HepG2 (cell line): ENCODE results near the gene USF1. TPM values are rescaled to one million over a fixed set of nuclear protein-coding genes. Genes with fewer than 3 reads are reported as not detected.

Source experiments
- ATAC-seq: fragments of 200-7000 bp; cut with Tn5 transposase; 3 replicates; pipeline ENCODE4 v1.9.1; 2020; ENCODE audit warnings: mild to moderate bottlenecking, moderate library complexity
- BruUV-seq: library from RNA; stranded (reverse); fragments of 400-500 nt; replicated peaks from 2 replicates; lab custom pipeline; 2021; lab: Mats Ljungman, UMichigan
- CTCF ChIA-PET: fragments of 300-600 bp; formaldehyde crosslinking; extraction: SDS; loops from one replicate; lab custom pipeline; 2021; ENCODE audit warnings: low total read pairs, inconsistent platforms, low intra/inter-chr PET ratio; lab: Yijun Ruan, JAX
- POLR2A ChIA-PET: fragments of 350-600 bp; sonication (Branson Sonifier 250); formaldehyde crosslinking; loops from one replicate; lab custom pipeline; 2020; ENCODE audit warnings: antibody characterized with exemption, inconsistent platforms; lab: Yijun Ruan, JAX
- DNase-seq: peaks from one replicate; pipeline ENCODE4 v3.0.0-alpha.2; 2015; ENCODE audit warnings: low spot score
- FAIRE-seq: peaks from 3 replicates; lab custom pipeline; 2011; peaks lifted over from hg19 to GRCh38; lab: Jason Lieb, UNC
- H2AFZ ChIP-seq: one replicate; pipeline ENCODE4 v1.6.1; 2011; ENCODE audit warnings: low read length, inconsistent platforms
- H3K27ac ChIP-seq: fragments of 300-600 bp; 3 replicates; pipeline ENCODE4 v1.8.0; 2011; ENCODE audit warnings: mixed run types, mild to moderate bottlenecking, mixed read lengths, low read length, inconsistent platforms; ENCODE audit not compliant: insufficient read depth; ENCODE audit errors: extremely low read length
- H3K27me3 ChIP-seq, 2 experiments: fragments of 200-600 bp in 1 of 2; 2 replicates in 1 of 2; 3 replicates in 1 of 2; pipeline versions ENCODE4 v1.6.0 to v1.8.0; 2011; ENCODE audit warnings: low read length in 2 of 2, mild to moderate bottlenecking in 2 of 2, moderate library complexity in 2 of 2, inconsistent platforms in 1 of 2; ENCODE audit not compliant: insufficient read depth in 2 of 2, control insufficient read depth in 1 of 2
- H3K36me3 ChIP-seq, 2 experiments: fragments of 200-600 bp in 1 of 2; replicated peaks in 1 of 2; 2 replicates in 1 of 2; 3 replicates in 1 of 2; pipeline versions ENCODE4 v1.5.1 to v1.8.0; 2011; ENCODE audit warnings: low read length in 2 of 2, inconsistent platforms in 1 of 2; ENCODE audit not compliant: insufficient read depth in 2 of 2, control insufficient read depth in 1 of 2
- H3K4me1 ChIP-seq: 2 replicates; pipeline ENCODE4 v1.5.1; 2012; ENCODE audit warnings: low read length, inconsistent platforms; ENCODE audit not compliant: insufficient read depth
- H3K4me2 ChIP-seq: 2 replicates; pipeline ENCODE4 v1.6.0; 2011; ENCODE audit warnings: low read depth, low read length, inconsistent platforms
- H3K4me3 ChIP-seq, 3 experiments: fragments of 200-600 bp in 1 of 3; sonication (generic), shearing (Covaris generic) in 1 of 3; replicated peaks in 1 of 3; 2 replicates each; pipeline ENCODE4 v1.5.1; 2011 to 2016; ENCODE audit warnings: low read length in 3 of 3, inconsistent platforms in 2 of 3, low read depth in 2 of 3, mild to moderate bottlenecking in 2 of 3, control low read depth in 1 of 3, mixed read lengths in 1 of 3; ENCODE audit not compliant: insufficient read depth in 1 of 3
- H3K79me2 ChIP-seq: one replicate; pipeline ENCODE4 v1.6.1; 2011; ENCODE audit warnings: low read length, inconsistent platforms; ENCODE audit not compliant: insufficient read depth
- H3K9ac ChIP-seq: 2 replicates; pipeline ENCODE4 v1.6.0; 2011; ENCODE audit warnings: mild to moderate bottlenecking, low read depth, low read length, inconsistent platforms; ENCODE audit not compliant: insufficient read depth
- H3K9me3 ChIP-seq: 2 replicates; pipeline ENCODE4 v1.5.1; 2012; ENCODE audit warnings: mild to moderate bottlenecking, low read length
- H4K20me1 ChIP-seq: 2 replicates; pipeline ENCODE4 v1.6.0; 2011; ENCODE audit warnings: inconsistent platforms, mild to moderate bottlenecking, low read length, moderate library complexity; ENCODE audit not compliant: insufficient read depth
- ELF1 ChIP-seq: sonication (generic); formaldehyde crosslinking; IDR thresholded peaks from 2 replicates; pipeline ENCODE4 v1.4.0; 2020; ENCODE audit warnings: missing genetic modification reagents
- FOXK1 ChIP-seq: sonication (generic); formaldehyde crosslinking; IDR thresholded peaks from 2 replicates; pipeline ENCODE4 v1.4.0; 2020; ENCODE audit warnings: low read depth, missing genetic modification reagents, borderline replicate concordance
- FOXP1 ChIP-seq, 2 experiments: fragments of 450-650 bp in 1 of 2; IDR thresholded peaks; 2 replicates each; pipeline ENCODE4 v1.6.1; 2017 to 2018; ENCODE audit warnings: antibody characterized with exemption in 1 of 2
- IRX3 ChIP-seq: sonication (generic); formaldehyde crosslinking; IDR thresholded peaks from 2 replicates; pipeline ENCODE4 v1.8.1; 2023; ENCODE audit warnings: mild to moderate bottlenecking, low read depth, missing genetic modification reagents, borderline replicate concordance
- KDM1A ChIP-seq: IDR thresholded peaks from 2 replicates; pipeline ENCODE4 v1.6.1; 2016; ENCODE audit warnings: missing compliant biosample characterization
- MAFK ChIP-seq, 2 experiments: IDR thresholded peaks in 1 of 2; conservative IDR thresholded peaks in 1 of 2; 2 replicates each; pipeline ENCODE4 v1.6.1; 2011; ENCODE audit warnings: improper control_type of control experiment in 2 of 2, low read length in 2 of 2
- MYNN ChIP-seq: sonication (generic); formaldehyde crosslinking; IDR thresholded peaks from 2 replicates; pipeline ENCODE4 v1.4.0; 2020; ENCODE audit warnings: mild to moderate bottlenecking, low read depth, missing genetic modification reagents
- REL ChIP-seq: sonication (generic); formaldehyde crosslinking; conservative IDR thresholded peaks from 2 replicates; pipeline ENCODE4 v1.8.0; 2022; ENCODE audit warnings: mild to moderate bottlenecking, missing genetic modification reagents, moderate library complexity
- SNAI1 ChIP-seq: sonication (generic); formaldehyde crosslinking; IDR thresholded peaks from 2 replicates; pipeline ENCODE4 v1.5.0; 2020; ENCODE audit warnings: mild to moderate bottlenecking, missing genetic modification reagents, borderline replicate concordance
- SNRNP70 ChIP-seq: fragments of 200-400 bp; formaldehyde crosslinking; IDR thresholded peaks from 2 replicates; pipeline ENCODE4 v1.6.1; 2017; ENCODE audit warnings: mild to moderate bottlenecking, low read depth, low read length, moderate library complexity
- ZNF263 ChIP-seq: sonication (generic); formaldehyde crosslinking; IDR thresholded peaks from 2 replicates; pipeline ENCODE4 v1.4.0; 2020; ENCODE audit warnings: missing genetic modification reagents
- WGBS: methylation state at CpG from one replicate; pipeline ENCODE4 v1.1.6; 2017; ENCODE audit warnings: low lambda C conversion rate; 5-methylcytosine and 5-hydroxymethylcytosine counted together
- in situ Hi-C: cut with HindIII; loops from 2 replicates; pipeline ENCODE4 v1.10.0; 2017; ENCODE audit warnings: low pct_unique_long_range_greater_than_20kb; ENCODE audit not compliant: extremely low pct_ligation_motif_present
- intact Hi-C: fragments of 100-400 bp; cut with micrococcal nuclease; formaldehyde crosslinking; loops from one replicate; pipeline ENCODE4 v1.10.0; 2022; ENCODE audit not compliant: unreplicated experiment
- polyA plus RNA-seq, 8 experiments: library from polyadenylated mRNA; depleted of rRNA in 3 of 8; stranded (reverse) in 7 of 8; unstranded in 1 of 8; fragments of >200 nt; fragmentation: Illumina TruSeq in 4 of 8; extraction: Trizol in 4 of 8; gene quantifications; 2 replicates each; pipeline versions ENCODE4 v1.2.1 to v1.2.3, GENCODE V29; 2011 to 2016; ENCODE audit warnings: low read depth in 4 of 8, missing spikeins in 1 of 8, mixed read lengths in 1 of 8; ENCODE audit not compliant: insufficient read depth in 1 of 8
- total RNA-seq, 5 experiments: library from RNA; depleted of rRNA; stranded (reverse); fragments of >200 nt; fragmentation: Illumina TruSeq; extraction: Trizol; gene quantifications; 2 replicates each; pipeline ENCODE4 v1.2.3, GENCODE V29; 2016; ENCODE audit warnings: low read depth in 1 of 5
- TF ChIP-seq, protein P1 (sequence below): sonication (generic); formaldehyde crosslinking; IDR thresholded peaks from 2 replicates; pipeline ENCODE4 v1.5.1; 2020; ENCODE audit warnings: mild to moderate bottlenecking, missing genetic modification reagents, moderate library complexity
- TF ChIP-seq, protein P2 (sequence below): sonication (generic); formaldehyde crosslinking; IDR thresholded peaks from 2 replicates; pipeline ENCODE4 v1.4.0; 2020; ENCODE audit warnings: missing genetic modification reagents
- TF ChIP-seq, protein P3 (sequence below): sonication (generic); formaldehyde crosslinking; conservative IDR thresholded peaks from 2 replicates; pipeline ENCODE4 v1.4.0; 2020; ENCODE audit warnings: missing genetic modification reagents

Gene USF1
- total and polyA plus RNA-seq, 2 of the 13 experiments (the other 11 are each of a cell fraction or from before 2014, with no cell fraction given): 26.9 to 39.4 TPM

DNA sequence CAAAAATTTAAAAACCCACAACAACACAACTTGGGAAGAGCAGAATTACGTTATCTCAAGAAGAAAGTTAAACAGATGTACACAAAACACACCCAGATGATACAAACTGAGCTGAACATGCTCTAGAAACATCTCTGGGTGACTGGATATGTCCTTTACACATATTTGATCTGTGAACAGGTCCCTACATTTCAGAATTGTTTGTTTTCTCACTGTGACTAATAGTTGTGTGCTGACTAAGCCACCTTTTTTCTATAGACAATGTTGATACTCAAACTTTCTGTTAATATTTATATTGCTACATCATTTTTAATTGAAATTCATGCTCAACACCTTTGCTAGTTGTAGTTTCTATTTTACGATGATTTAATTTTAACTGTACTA is 23.8 kb downstream of the USF1 start (continued):
- TF ChIP-seq REL (no peak), MAFK (conservative IDR thresholded peaks at IDR 0.05 in 1 of 2, IDR thresholded peaks at IDR 0.05 in 1 of 2; ENCODE audit: low read length in 2 of 2) (0 out of 4 replicates have a peak, but pooled peaks of 1 of the 2 experiments have one; percentile 5)

DNA sequence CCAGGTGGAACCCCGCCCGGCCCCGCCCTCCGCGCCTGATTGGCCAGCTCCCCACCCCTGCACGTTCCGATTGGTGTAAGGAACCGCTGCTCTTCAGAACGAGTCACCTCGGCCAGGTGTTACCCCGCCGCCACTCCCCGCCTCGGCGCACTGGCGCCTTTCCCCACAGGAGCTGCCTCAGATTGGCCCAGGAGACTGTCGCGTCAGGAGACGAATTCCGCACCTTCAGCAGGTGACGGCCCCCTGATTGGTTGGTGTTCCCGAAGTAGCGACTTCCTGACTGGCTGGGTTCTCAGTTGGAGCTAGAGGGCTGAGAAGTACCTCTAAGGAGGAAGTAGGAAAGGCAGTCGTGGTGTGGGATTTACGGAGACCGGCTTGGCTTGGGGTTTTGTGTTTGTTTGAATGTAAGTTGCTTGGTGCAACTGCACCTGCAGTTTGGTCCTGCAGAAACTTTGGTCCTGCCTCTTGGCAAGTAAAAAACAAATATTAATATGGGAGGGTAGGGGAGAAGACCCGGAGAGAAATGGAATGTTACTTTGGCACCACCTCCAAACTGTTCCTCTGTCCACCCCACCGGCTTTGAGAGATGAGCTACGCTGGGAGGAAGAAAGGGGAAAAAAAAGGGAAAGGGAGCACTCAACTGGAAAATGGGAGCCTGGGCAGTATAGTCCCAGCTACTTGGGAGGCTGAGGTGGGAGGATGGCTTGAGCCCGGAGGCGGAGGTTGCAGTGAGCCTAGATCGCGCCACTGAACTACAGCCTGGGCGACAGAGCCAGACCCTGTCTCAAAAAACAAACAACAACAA is 24.4 kb downstream of the USF1 start:
- in situ Hi-C loops (no loop called here), intact Hi-C loops (loop anchor here (1.0 kb wide), 1 partner anchor 8 kb away; no protein-coding TSS in a partner anchor)
- Histone ChIP-seq H3K4me1 (peaks cover 51% of the 10 kb centered on the region), H3K27ac (peak overlapping the region; percentile 75), H3K79me2 (peaks cover 32% of the 10 kb centered on the region), H3K27me3 (no peaks in the 10 kb centered on the region; a peak in 1 of 5 replicates), H4K20me1 (0 out of 2 replicates have a peak, but pooled peaks cover 3% of the 10 kb centered on the region), H2AFZ (peak overlapping the region; percentile 66), H3K9me3 (no peaks in the 10 kb centered on the region), H3K36me3 (no peaks in the 10 kb centered on the region), H3K4me3 (peak overlapping the region; percentile 64 to 87 (median 84)), H3K9ac (peak overlapping the region; percentile 76), H3K4me2 (peak overlapping the region; percentile 77)
- peak; percentile 63 for FAIRE-seq
- ATAC-seq: peak; percentile 91
- ChIA-PET CTCF (interaction anchor here (1.8 kb wide), 1 partner anchor 25 kb away, joined by 4 read pairs; no protein-coding TSS in a partner anchor), POLR2A (interaction anchor here (0.7 to 2.3 kb wide), 18 partner anchors 8 to 204 kb away, joined by 3 to 60 read pairs (median 5); partner anchors contain the start of genes DEDD, KLHDC9, NIT1 and PFDN2)
- WGBS: under 1% methylated on average over 19 of the region's 34 CpGs
- DNase-seq: peak; percentile 88
- BruUV-seq: TSS peak; percentile 85
- no peak for TF ChIP-seq FOXP1 (IDR thresholded peaks at IDR 0.05)
- no peak for TF ChIP-seq FOXP1 (CRISPR knock-in tag; IDR thresholded peaks at IDR 0.05)
- TF ChIP-seq SNAI1: 0 out of 2 replicates have a peak, but pooled peaks have one; percentile 4
- TF ChIP-seq, protein P1, sequence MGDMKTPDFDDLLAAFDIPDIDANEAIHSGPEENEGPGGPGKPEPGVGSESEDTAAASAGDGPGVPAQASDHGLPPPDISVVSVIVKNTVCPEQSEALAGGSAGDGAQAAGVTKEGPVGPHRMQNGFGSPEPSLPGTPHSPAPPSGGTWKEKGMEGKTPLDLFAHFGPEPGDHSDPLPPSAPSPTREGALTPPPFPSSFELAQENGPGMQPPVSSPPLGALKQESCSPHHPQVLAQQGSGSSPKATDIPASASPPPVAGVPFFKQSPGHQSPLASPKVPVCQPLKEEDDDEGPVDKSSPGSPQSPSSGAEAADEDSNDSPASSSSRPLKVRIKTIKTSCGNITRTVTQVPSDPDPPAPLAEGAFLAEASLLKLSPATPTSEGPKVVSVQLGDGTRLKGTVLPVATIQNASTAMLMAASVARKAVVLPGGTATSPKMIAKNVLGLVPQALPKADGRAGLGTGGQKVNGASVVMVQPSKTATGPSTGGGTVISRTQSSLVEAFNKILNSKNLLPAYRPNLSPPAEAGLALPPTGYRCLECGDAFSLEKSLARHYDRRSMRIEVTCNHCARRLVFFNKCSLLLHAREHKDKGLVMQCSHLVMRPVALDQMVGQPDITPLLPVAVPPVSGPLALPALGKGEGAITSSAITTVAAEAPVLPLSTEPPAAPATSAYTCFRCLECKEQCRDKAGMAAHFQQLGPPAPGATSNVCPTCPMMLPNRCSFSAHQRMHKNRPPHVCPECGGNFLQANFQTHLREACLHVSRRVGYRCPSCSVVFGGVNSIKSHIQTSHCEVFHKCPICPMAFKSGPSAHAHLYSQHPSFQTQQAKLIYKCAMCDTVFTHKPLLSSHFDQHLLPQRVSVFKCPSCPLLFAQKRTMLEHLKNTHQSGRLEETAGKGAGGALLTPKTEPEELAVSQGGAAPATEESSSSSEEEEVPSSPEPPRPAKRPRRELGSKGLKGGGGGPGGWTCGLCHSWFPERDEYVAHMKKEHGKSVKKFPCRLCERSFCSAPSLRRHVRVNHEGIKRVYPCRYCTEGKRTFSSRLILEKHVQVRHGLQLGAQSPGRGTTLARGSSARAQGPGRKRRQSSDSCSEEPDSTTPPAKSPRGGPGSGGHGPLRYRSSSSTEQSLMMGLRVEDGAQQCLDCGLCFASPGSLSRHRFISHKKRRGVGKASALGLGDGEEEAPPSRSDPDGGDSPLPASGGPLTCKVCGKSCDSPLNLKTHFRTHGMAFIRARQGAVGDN (CRISPR knock-in tag): peak; percentile 90
- peak; percentile 83 for TF ChIP-seq ELF1
- TF ChIP-seq, protein P2, sequence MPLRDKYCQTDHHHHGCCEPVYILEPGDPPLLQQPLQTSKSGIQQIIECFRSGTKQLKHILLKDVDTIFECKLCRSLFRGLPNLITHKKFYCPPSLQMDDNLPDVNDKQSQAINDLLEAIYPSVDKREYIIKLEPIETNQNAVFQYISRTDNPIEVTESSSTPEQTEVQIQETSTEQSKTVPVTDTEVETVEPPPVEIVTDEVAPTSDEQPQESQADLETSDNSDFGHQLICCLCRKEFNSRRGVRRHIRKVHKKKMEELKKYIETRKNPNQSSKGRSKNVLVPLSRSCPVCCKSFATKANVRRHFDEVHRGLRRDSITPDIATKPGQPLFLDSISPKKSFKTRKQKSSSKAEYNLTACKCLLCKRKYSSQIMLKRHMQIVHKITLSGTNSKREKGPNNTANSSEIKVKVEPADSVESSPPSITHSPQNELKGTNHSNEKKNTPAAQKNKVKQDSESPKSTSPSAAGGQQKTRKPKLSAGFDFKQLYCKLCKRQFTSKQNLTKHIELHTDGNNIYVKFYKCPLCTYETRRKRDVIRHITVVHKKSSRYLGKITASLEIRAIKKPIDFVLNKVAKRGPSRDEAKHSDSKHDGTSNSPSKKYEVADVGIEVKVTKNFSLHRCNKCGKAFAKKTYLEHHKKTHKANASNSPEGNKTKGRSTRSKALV (CRISPR knock-in tag): peak; percentile 51; the same call in 1 of the 2 replicates
- peak; percentile 72; the same call in 1 of the 2 replicates for TF ChIP-seq KDM1A (CRISPR knock-in tag)
- no peak for TF ChIP-seq MYNN (CRISPR knock-in tag)
- peak; percentile 85 for TF ChIP-seq ZNF263
- TF ChIP-seq FOXK1 (CRISPR knock-in tag): peak; percentile 15; the same call in 1 of the 2 replicates
- TF ChIP-seq SNRNP70: no peak
- TF ChIP-seq IRX3: no peak
- TF ChIP-seq, protein P3, sequence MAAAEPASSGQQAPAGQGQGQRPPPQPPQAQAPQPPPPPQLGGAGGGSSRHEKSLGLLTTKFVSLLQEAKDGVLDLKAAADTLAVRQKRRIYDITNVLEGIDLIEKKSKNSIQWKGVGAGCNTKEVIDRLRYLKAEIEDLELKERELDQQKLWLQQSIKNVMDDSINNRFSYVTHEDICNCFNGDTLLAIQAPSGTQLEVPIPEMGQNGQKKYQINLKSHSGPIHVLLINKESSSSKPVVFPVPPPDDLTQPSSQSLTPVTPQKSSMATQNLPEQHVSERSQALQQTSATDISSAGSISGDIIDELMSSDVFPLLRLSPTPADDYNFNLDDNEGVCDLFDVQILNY (CRISPR knock-in tag): 0 out of 2 replicates have a peak, but pooled peaks have one; percentile 39
